ENCODE data around the gene WNT7B.

DNA sequence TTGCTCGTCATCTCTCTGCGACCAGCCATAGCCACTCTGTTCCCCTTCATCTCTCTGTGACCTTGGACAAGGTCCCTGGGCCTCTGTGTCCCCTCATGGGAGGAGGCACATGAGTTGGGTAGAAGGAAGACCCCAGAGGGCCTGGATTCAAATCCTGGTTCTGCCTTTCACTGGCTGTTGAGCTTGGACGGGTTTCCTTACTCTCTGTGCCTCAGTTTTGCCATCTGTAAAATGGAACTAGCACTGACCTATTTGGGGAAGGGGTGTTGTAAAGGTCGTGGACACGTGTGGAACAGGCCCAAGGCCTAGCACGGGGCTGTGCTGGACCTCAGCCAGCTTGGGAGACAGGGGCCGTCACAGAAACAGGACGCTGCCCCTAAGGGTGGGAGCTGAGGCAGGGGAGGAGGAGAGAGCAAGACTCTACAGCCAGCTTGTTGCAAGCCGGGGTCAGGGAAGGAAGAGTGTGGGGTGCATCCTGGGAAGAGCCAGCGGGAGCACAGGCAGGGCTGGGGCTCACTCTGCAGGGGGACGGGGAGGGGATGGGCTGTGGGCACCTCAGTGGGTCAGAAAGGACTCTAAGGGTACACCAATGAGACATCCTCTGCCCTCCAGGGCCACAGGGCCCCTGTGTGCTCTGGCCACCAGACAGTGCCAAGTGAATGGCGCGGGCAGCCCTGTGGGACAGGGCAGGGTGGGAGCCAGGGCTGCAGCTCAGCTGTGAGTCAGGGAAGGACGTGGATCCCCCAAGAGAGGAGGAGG, 59.1 kb downstream of the WNT7B start:
- TF ChIP-seq, protein P1, sequence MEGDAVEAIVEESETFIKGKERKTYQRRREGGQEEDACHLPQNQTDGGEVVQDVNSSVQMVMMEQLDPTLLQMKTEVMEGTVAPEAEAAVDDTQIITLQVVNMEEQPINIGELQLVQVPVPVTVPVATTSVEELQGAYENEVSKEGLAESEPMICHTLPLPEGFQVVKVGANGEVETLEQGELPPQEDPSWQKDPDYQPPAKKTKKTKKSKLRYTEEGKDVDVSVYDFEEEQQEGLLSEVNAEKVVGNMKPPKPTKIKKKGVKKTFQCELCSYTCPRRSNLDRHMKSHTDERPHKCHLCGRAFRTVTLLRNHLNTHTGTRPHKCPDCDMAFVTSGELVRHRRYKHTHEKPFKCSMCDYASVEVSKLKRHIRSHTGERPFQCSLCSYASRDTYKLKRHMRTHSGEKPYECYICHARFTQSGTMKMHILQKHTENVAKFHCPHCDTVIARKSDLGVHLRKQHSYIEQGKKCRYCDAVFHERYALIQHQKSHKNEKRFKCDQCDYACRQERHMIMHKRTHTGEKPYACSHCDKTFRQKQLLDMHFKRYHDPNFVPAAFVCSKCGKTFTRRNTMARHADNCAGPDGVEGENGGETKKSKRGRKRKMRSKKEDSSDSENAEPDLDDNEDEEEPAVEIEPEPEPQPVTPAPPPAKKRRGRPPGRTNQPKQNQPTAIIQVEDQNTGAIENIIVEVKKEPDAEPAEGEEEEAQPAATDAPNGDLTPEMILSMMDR (conservative IDR thresholded peaks at IDR 0.05; ENCODE audit: low read depth, low read length), result no peak
- TF ChIP-seq EZH2 (IDR thresholded peaks at IDR 0.05; ENCODE audit: borderline replicate concordance, low read depth, low read length, poor library complexity, severe bottlenecking), result no peak
